SK-N-SH (cell line): ENCODE data around the gene USP17L10. TPM values are rescaled to one million over a fixed set of nuclear protein-coding genes. Genes with fewer than 3 reads are reported as not detected.
"Not testable (repeated sequence)": the region's sequence is repeated elsewhere in the genome, so short reads cannot be mapped to it uniquely, and the experiment has no call there.

Source experiments
- CTCF ChIA-PET: fragments of 300-600, 350-600 bp; formaldehyde crosslinking; extraction: SDS; loops from one replicate; lab custom pipeline; 2021; lab: Yijun Ruan, JAX
- POLR2A ChIA-PET: fragments of 350-600 bp; sonication (Branson Sonifier 250); formaldehyde crosslinking; extraction: SDS; loops from one replicate; lab custom pipeline; 2020; ENCODE audit warnings: antibody characterized with exemption, inconsistent platforms; lab: Yijun Ruan, JAX
- DNase-seq: peaks from one replicate; pipeline ENCODE4 v3.0.0; 2012
- H2AFZ ChIP-seq: fragments of 200-600 bp; sonication (generic); 2 replicates; pipeline ENCODE4 v1.8.1; 2016; ENCODE audit warnings: antibody characterized with exemption, mild to moderate bottlenecking, low read depth
- H3F3A ChIP-seq: fragments of 200-600 bp; sonication (generic); replicated peaks from 2 replicates; pipeline ENCODE3; 2016; ENCODE audit warnings: antibody characterized with exemption, mild to moderate bottlenecking; ENCODE audit not compliant: insufficient read depth
- H3K27ac ChIP-seq, 2 experiments: fragments of 200-500 bp in 1 of 2; fragments of 200-600 bp in 1 of 2; sonication (Bioruptor generic) in 1 of 2; sonication (generic), shearing (Covaris generic) in 1 of 2; 2 replicates each; pipeline versions ENCODE4 v1.5.1 to v1.6.1; 2014 to 2016; ENCODE audit warnings: low read depth in 2 of 2, inconsistent platforms in 1 of 2, low read length in 1 of 2, mild to moderate bottlenecking in 1 of 2, mixed read lengths in 1 of 2
- H3K27me3 ChIP-seq: fragments of 200-600 bp; sonication (generic), shearing (Covaris generic); 2 replicates; pipeline ENCODE4 v1.6.1; 2016; ENCODE audit warnings: mixed run types; ENCODE audit not compliant: insufficient read depth
- H3K36me3 ChIP-seq, 2 experiments: fragments of 200-500 bp in 1 of 2; fragments of 200-600 bp in 1 of 2; sonication (Bioruptor generic) in 1 of 2; sonication (generic) in 1 of 2; replicated peaks in 1 of 2; 2 replicates each; pipeline versions ENCODE3 to v1.5.1; 2014 to 2016; ENCODE audit warnings: low read length in 1 of 2, mild to moderate bottlenecking in 1 of 2; ENCODE audit not compliant: insufficient read depth in 2 of 2, control insufficient read depth in 1 of 2
- H3K4me1 ChIP-seq, 2 experiments: fragments of 200-500 bp in 1 of 2; fragments of 200-600 bp in 1 of 2; sonication (Bioruptor generic) in 1 of 2; sonication (generic), shearing (Covaris generic) in 1 of 2; 2 replicates each; pipeline versions ENCODE4 v1.5.1 to v1.6.1; 2014 to 2016; ENCODE audit warnings: low read depth in 1 of 2, low read length in 1 of 2, mixed run types in 1 of 2; ENCODE audit not compliant: insufficient read depth in 2 of 2, control insufficient read depth in 1 of 2
- H3K4me2 ChIP-seq: fragments of 200-600 bp; sonication (generic), shearing (Covaris generic); 2 replicates; pipeline ENCODE4 v1.6.1; 2017; ENCODE audit warnings: mixed run types
- H3K4me3 ChIP-seq, 2 experiments: fragments of 200-500 bp in 1 of 2; fragments of 200-600 bp in 1 of 2; sonication (Bioruptor generic) in 1 of 2; sonication (generic), shearing (Covaris generic) in 1 of 2; 2 replicates each; pipeline versions ENCODE4 v1.5.1 to v1.8.1; 2014 to 2016; ENCODE audit warnings: low read depth in 2 of 2, inconsistent platforms in 1 of 2, low read length in 1 of 2, mild to moderate bottlenecking in 1 of 2, mixed read lengths in 1 of 2, moderate library complexity in 1 of 2
- H3K79me2 ChIP-seq: fragments of 200-600 bp; sonication (generic); 2 replicates; pipeline ENCODE4 v1.8.1; 2017; ENCODE audit warnings: mild to moderate bottlenecking; ENCODE audit not compliant: insufficient read depth
- H3K9ac ChIP-seq: fragments of 200-600 bp; sonication (generic); 2 replicates; pipeline ENCODE4 v1.6.1; 2017; ENCODE audit warnings: mixed run types
- H3K9me2 ChIP-seq: fragments of 200-600 bp; sonication (generic); 2 replicates; pipeline ENCODE4 v1.6.1; 2017; ENCODE audit warnings: mixed run types
- H3K9me3 ChIP-seq: fragments of 200-600 bp; sonication (generic); 2 replicates; pipeline ENCODE4 v1.6.1; 2017; ENCODE audit warnings: mixed run types, mild to moderate bottlenecking, moderate library complexity
- H4K20me1 ChIP-seq: fragments of 200-600 bp; sonication (generic); 2 replicates; pipeline ENCODE4 v1.6.1; 2017; ENCODE audit warnings: mild to moderate bottlenecking, mixed run types; ENCODE audit not compliant: insufficient read depth
- WGBS: methylation state at CpG from one replicate; pipeline ENCODE4 v1.1.6; 2017; ENCODE audit warnings: low lambda C conversion rate; 5-methylcytosine and 5-hydroxymethylcytosine counted together
- polyA plus RNA-seq, 3 experiments: library from polyadenylated mRNA; depleted of rRNA; stranded (reverse); fragments of >200 nt; gene quantifications; 2 replicates each; pipeline ENCODE4 v1.2.3, GENCODE V29; 2012

USP17L10 gene
- polyA plus RNA-seq, 1 of the 3 experiments (the other 2 are of a cell fraction): not detected

DNA sequence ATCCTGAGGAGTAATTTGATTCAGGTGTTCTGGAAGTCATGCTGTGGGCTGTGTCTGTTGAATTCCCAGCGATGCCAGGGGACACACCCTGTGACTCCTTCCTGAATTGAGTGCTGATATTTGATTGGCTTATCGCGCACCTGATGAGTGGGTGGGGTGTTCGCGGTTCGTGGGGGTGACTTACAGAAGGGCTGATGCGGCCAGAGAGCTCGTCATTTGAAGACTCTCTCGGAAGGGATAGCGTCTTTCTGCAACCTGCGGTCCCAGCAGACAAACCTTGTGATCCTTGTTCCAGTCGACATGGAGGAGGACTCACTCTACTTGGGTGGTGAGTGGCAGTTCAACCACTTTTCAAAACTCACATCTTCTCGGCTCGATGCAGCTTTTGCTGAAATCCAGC lies 14.1 kb downstream of the USP17L10 start, which contains the start of gene USP17L13:
USP17L13 (plus strand) TSS at position 301 of the 400 bp plus-strand sequence; CDS start at position 301, 0 bp downstream.
- H3K9me3 ChIP-seq, H3K9ac ChIP-seq, POLR2A ChIA-PET, DNase-seq, H3K4me2 ChIP-seq, H3K27me3 ChIP-seq, CTCF ChIA-PET, H4K20me1 ChIP-seq, H3K9me2 ChIP-seq, H2AFZ ChIP-seq, H3K4me3 ChIP-seq, H3F3A ChIP-seq, H3K27ac ChIP-seq, H3K4me1 ChIP-seq, H3K79me2 ChIP-seq, H3K36me3 ChIP-seq: not testable (repeated sequence)
- no CpG with 5 or more reads among the region's 14 CpGs for WGBS

DNA sequence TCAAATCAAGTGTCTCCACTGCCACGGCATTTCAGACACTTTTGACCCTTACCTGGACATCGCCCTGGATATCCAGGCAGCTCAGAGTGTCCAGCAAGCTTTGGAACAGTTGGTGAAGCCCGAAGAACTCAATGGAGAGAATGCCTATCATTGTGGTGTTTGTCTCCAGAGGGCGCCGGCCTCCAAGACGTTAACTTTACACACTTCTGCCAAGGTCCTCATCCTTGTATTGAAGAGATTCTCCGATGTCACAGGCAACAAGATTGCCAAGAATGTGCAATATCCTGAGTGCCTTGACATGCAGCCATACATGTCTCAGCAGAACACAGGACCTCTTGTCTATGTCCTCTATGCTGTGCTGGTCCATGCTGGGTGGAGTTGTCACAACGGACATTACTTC lies 19.8 kb downstream of the USP17L10 start:
- H3K79me2 ChIP-seq, H3K9me3 ChIP-seq, H3K27ac ChIP-seq, H2AFZ ChIP-seq, H3K4me1 ChIP-seq, H3K9me2 ChIP-seq, H3K27me3 ChIP-seq, DNase-seq, POLR2A ChIA-PET, H3F3A ChIP-seq, H3K4me2 ChIP-seq, H4K20me1 ChIP-seq, H3K4me3 ChIP-seq, CTCF ChIA-PET, H3K9ac ChIP-seq, H3K36me3 ChIP-seq: not testable (repeated sequence)
- whole genome bisulfite sequencing: 4% methylated on average over 5 of the region's 8 CpGs

DNA sequence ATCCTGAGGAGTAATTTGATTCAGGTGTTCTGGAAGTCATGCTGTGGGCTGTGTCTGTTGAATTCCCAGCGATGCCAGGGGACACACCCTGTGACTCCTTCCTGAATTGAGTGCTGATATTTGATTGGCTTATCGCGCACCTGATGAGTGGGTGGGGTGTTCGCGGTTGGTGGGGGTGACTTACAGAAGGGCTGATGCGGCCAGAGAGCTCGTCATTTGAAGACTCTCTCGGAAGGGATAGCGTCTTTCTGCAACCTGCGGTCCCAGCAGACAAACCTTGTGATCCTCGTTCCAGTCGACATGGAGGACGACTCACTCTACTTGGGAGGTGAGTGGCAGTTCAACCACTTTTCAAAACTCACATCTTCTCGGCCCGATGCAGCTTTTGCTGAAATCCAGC lies 23.6 kb downstream of the USP17L10 start, which contains the start of gene USP17L15:
USP17L15 (plus strand) TSS at position 301 of the 400 bp plus-strand sequence; CDS start at position 301, 0 bp downstream.
- H3K79me2 ChIP-seq, H3K4me1 ChIP-seq, POLR2A ChIA-PET, H3K9me2 ChIP-seq, H2AFZ ChIP-seq, H3K9me3 ChIP-seq, CTCF ChIA-PET, H3K36me3 ChIP-seq, DNase-seq, H3K9ac ChIP-seq, H3K4me2 ChIP-seq, H3K4me3 ChIP-seq, H3F3A ChIP-seq, H3K27ac ChIP-seq, H4K20me1 ChIP-seq, H3K27me3 ChIP-seq: not testable (repeated sequence)
- WGBS: no CpG with 5 or more reads among the region's 15 CpGs

DNA sequence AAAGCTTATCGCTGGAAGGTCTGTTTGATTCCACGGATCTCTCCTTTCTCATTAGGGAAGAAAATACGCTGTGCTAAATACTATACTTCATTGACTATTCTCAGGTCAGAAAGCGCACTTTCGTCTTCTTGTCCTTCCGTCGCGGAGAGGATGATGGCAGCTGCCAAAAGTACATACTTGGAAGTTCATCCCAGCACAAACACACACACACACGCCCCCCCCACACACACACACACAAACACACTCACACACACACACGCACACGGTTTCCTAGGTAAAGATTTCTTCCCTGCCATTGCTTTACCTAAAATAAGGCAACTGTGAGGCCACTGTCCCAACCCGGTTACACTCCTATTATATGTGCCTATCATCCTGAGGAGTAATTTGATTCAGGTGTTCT lies 28.0 kb downstream of the USP17L10 start:
- H3K79me2 ChIP-seq, H2AFZ ChIP-seq, H3K36me3 ChIP-seq, H3K4me3 ChIP-seq, H3K9me2 ChIP-seq, H4K20me1 ChIP-seq, H3K4me2 ChIP-seq, H3K9me3 ChIP-seq, CTCF ChIA-PET, H3K9ac ChIP-seq, H3K27ac ChIP-seq, H3K4me1 ChIP-seq, POLR2A ChIA-PET, H3F3A ChIP-seq, H3K27me3 ChIP-seq, DNase-seq: not testable (repeated sequence)
- WGBS: 5% methylated on average over 3 of the region's 12 CpGs

DNA sequence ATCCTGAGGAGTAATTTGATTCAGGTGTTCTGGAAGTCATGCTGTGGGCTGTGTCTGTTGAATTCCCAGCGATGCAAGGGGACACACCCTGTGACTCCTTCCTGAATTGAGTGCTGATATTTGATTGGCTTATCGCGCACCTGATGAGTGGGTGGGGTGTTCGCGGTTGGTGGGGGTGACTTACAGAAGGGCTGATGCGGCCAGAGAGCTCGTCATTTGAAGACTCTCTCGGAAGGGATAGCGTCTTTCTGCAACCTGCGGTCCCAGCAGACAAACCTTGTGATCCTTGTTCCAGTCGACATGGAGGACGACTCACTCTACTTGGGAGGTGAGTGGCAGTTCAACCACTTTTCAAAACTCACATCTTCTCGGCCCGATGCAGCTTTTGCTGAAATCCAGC lies 33.1 kb downstream of the USP17L10 start, which contains the start of gene USP17L17:
USP17L17 (plus strand) TSS at position 301 of the 400 bp plus-strand sequence; CDS start at position 301, 0 bp downstream.
- H3K4me1 ChIP-seq, CTCF ChIA-PET, H3K4me2 ChIP-seq, DNase-seq, H3K27me3 ChIP-seq, H3K27ac ChIP-seq, H3K9me2 ChIP-seq, H3K36me3 ChIP-seq, H3K9me3 ChIP-seq, H3K79me2 ChIP-seq, H4K20me1 ChIP-seq, POLR2A ChIA-PET, H3F3A ChIP-seq, H2AFZ ChIP-seq, H3K9ac ChIP-seq, H3K4me3 ChIP-seq: not testable (repeated sequence)
- 24% methylated on average over 12 of the region's 14 CpGs for WGBS

DNA sequence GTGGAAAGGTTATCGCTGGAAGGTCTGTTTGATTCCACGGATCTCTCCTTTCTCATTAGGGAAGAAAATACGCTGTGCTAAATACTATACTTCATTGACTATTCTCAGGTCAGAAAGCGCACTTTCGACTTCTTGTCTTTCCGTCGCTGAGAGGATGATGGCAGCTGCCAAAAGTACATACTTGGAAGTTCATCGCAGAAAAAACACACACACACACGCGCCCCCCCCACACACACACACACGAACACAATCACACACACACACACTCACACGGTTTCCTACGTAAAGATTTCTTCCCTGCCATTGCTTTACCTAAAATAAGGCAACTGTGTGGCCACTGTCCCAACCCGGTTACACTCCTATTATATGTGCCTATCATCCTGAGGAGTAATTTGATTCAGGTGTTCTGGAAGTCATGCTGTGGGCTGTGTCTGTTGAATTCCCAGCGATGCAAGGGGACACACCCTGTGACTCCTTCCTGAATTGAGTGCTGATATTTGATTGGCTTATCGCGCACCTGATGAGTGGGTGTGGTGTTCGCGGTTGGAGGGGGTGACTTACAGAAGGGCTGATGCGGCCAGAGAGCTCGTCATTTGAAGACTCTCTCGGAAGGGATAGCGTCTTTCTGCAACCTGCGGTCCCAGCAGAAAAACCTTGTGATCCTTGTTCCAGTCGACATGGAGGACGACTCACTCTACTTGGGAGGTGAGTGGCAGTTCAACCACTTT lies 37.7 kb downstream of the USP17L10 start, which contains the start of gene USP17L18:
USP17L18 (plus strand) TSS at position 678 of the 728 bp plus-strand sequence; CDS start at position 678, 0 bp downstream.
- H3K9ac ChIP-seq, DNase-seq, H3F3A ChIP-seq, H3K9me3 ChIP-seq, H3K27me3 ChIP-seq, H3K4me2 ChIP-seq, H3K79me2 ChIP-seq, H3K4me1 ChIP-seq, CTCF ChIA-PET, POLR2A ChIA-PET, H3K4me3 ChIP-seq, H4K20me1 ChIP-seq, H3K9me2 ChIP-seq, H2AFZ ChIP-seq, H3K27ac ChIP-seq, H3K36me3 ChIP-seq: not testable (repeated sequence)
- WGBS: 26% methylated on average over 16 of the region's 26 CpGs
